Heart right ventricle (tissue), 16 donors: ENCODE data around the gene TXNRD2. TPM values are rescaled to one million over a fixed set of nuclear protein-coding genes. Genes with fewer than 3 reads are reported as not detected.
A peak's percentile ranks its signal among the peaks of the same experiment; 100 is the strongest.
"Not testable (repeated sequence)": the region's sequence is repeated elsewhere in the genome, so short reads cannot be mapped to it uniquely, and the experiment has no call there.

Source experiments
- ATAC-seq, 8 donors: fragments of 200-7000 bp; cut with Tn5 transposase; one replicate each; pipeline ENCODE4 v1.9.1; 2020; ENCODE audit warnings: mild to moderate bottlenecking in 8 of 8, moderate library complexity in 8 of 8, moderate number of reproducible peaks in 1 of 8
- DNase-seq, 2 donors: peaks; one replicate each; pipeline ENCODE4 v3.0.0-alpha.2; 2020
- H3K27ac ChIP-seq, 10 donors: fragments of 200-600 bp; sonication (generic) in 2 of 10; one replicate each; pipeline versions ENCODE4 v1.5.0 to v1.8.0; 2020 to 2022; ENCODE audit warnings: mild to moderate bottlenecking in 3 of 10
- H3K27me3 ChIP-seq, 7 donors: fragments of 200-600 bp; one replicate each; pipeline ENCODE4 v1.8.0; 2021 to 2022; ENCODE audit warnings: mild to moderate bottlenecking in 2 of 7
- H3K36me3 ChIP-seq, 9 donors: fragments of 200-600 bp; sonication (generic) in 1 of 9; one replicate each; pipeline versions ENCODE4 v1.5.0 to v1.8.0; 2020 to 2022; ENCODE audit warnings: mild to moderate bottlenecking in 2 of 9
- H3K4me1 ChIP-seq, 9 donors: fragments of 200-600 bp; sonication (generic) in 1 of 9; one replicate each; pipeline versions ENCODE4 v1.5.0 to v1.8.0; 2020 to 2022; ENCODE audit warnings: mild to moderate bottlenecking in 4 of 9
- H3K4me3 ChIP-seq, 10 donors: fragments of 200-600 bp; sonication (generic) in 2 of 10; one replicate each; pipeline versions ENCODE4 v1.5.0 to v1.8.0; 2020 to 2022; ENCODE audit warnings: mild to moderate bottlenecking in 7 of 10, moderate library complexity in 2 of 10
- H3K9me3 ChIP-seq, 11 donors: fragments of 200-600 bp in 10 of 11; sonication (generic) in 2 of 11; one replicate each; pipeline versions ENCODE4 v1.5.0 to v1.8.0; 2013 to 2022; ENCODE audit warnings: mild to moderate bottlenecking in 2 of 11, control low read depth in 1 of 11, moderate library complexity in 1 of 11
- CTCF ChIP-seq, 9 donors: fragments of 200-600 bp; sonication (generic) in 2 of 9; IDR thresholded peaks; one replicate each; pipeline versions ENCODE4 v1.5.0 to v1.8.0; 2021 to 2022; ENCODE audit warnings: antibody characterized with exemption in 9 of 9, mild to moderate bottlenecking in 5 of 9, moderate library complexity in 1 of 9
- WGBS, 2 donors: extraction: QIAGEN DNeasy Blood & Tissue Kit; methylation state at CpG; one replicate each; pipeline ENCODE4 v1.1.7; 2013; ENCODE audit warnings: inconsistent platforms in 1 of 2; 5-methylcytosine and 5-hydroxymethylcytosine counted together
- intact Hi-C, 10 donors: fragments of 100-400 bp; cut with DNase I; formaldehyde crosslinking; loops; one replicate each; pipeline versions ENCODE4 v1.11.1 to v1.14.2; 2022
- polyA plus RNA-seq, 2 donors: library from polyadenylated mRNA; stranded (reverse); fragments of 200-250 nt; gene quantifications; one replicate each; pipeline ENCODE4 v1.2.3, GENCODE V29; 2013
- total RNA-seq, 10 donors: library from RNA; stranded (reverse); fragmentation: NEBNext Ultra II Directional in 3 of 10; extraction: Animal tissue kit (Norgen Biotek cat#: 25700) in 3 of 10; gene quantifications; one replicate each; pipeline versions ENCODE4 v1.2.1 to v1.2.4, GENCODE V29; 2021 to 2023
- donor health status: Arrhythmogenic right ventricular cardiomyopathy.
- donor health status: ischemic (EF 13 %, LVEDD 7.1; RV severe dilation, severe dysfunction).
- donor health status: healthy with polysubstance abuse.
- donor health status: DM: no; HTN: yes; CAD: no.
- donor health status: DM: no; HTN: no; CAD: no.
- donor health status: ischemic (EF 25% LVEDD 6.9; RV normal size, moderate dysfunction).
- donor health status: ischemic (EF 25% LVEDD 5.7; RV mildly dilated, moderate dysfunction).
- donor health status: healthy.
- donor health status: DM: yes; HTN: yes; CAD: no.
- donor health status: Ischemic cardiomyopathy.
- donor health status: ischemic (EF 35%, LVEDD 5.7; RV mildly dilated, moderate dysfunction).
- donor health status: nonischemic (EF 11% LVEDD 7.7; RV severe dilation, severe dysfunction).
- donor health status: DM: yes; HTN: yes; CAD: no.
- donor health status: PGD.
- donor health status: ischemic (EF 29% LVEDD 5.4; RV normal size, mild dysfunction).
- donor health status: nonischemic (EF 23%, LVEDD 6.1; RV moderate dilation, normal function).

The TXNRD2 gene
- total and polyA plus RNA-seq, 12 donors = 25.8 to 103 (median 35.0) TPM

- H3K27me3 ChIP-seq = no peaks in the 10 kb centered on the region
- H3K36me3 ChIP-seq = peaks cover 0 to 11% (median 0%) of the 10 kb centered on the region in 9 donors
- DNase-seq = no peak
- no peak overlapping the region for H3K4me3 ChIP-seq
- no peak for TF ChIP-seq CTCF (IDR thresholded peaks at IDR 0.05)
- 93 to 96% methylated on average over 16 of the region's 16 CpGs for WGBS, 2 donors
- peaks cover 6 to 45% (median 17%) of the 10 kb centered on the region in 9 donors for H3K4me1 ChIP-seq
- H3K9me3 ChIP-seq = peaks cover 0 to 15% (median 0%) of the 10 kb centered on the region in 11 donors
- ATAC-seq = no peak
- intact Hi-C loops = no loop called here
- H3K27ac ChIP-seq = no peak overlapping the region
Measured at GRCh38 chr22:19937616-19938473, 3.8 kb downstream of the TXNRD2 start.

- no peak overlapping the region for H3K27ac ChIP-seq
- intact Hi-C loops = no loop called here
- peaks cover 4 to 40% (median 9%) of the 10 kb centered on the region in 9 donors for H3K4me1 ChIP-seq
- H3K9me3 ChIP-seq = peaks cover 0 to 15% (median 0%) of the 10 kb centered on the region in 11 donors
- DNase-seq (no peak), ATAC-seq (no peak)
- no peak overlapping the region for H3K4me3 ChIP-seq
- no peak for TF ChIP-seq CTCF (IDR thresholded peaks at IDR 0.05)
- 75 to 85% methylated on average over 7 of the region's 7 CpGs for WGBS, 2 donors
- H3K27me3 ChIP-seq = no peaks in the 10 kb centered on the region
- peaks cover 0 to 11% (median 0%) of the 10 kb centered on the region in 9 donors for H3K36me3 ChIP-seq
Measured at GRCh38 chr22:19936513-19936912, 5.1 kb downstream of the TXNRD2 start.

GRCh38 chr22:19935123-19935718 is 6.4 kb downstream of the TXNRD2 start:
- H3K27me3 ChIP-seq, H3K4me3 ChIP-seq, ATAC-seq, intact Hi-C loops, H3K27ac ChIP-seq, DNase-seq: not testable (repeated sequence)
- 93% methylated on average over 11 of the region's 11 CpGs for WGBS, 2 donors
- Histone ChIP-seq H3K9me3 (peaks cover 0 to 15% (median 0%) of the 10 kb centered on the region in 11 donors), H3K36me3 (peaks cover 0 to 21% (median 0%) of the 10 kb centered on the region in 9 donors), H3K4me1 (peaks cover 0 to 30% (median 0%) of the 10 kb centered on the region in 9 donors)

- DNase-seq (no peak), ATAC-seq (peak in 1 of 8 donors; percentile 24)
- no peak overlapping the region for H3K27ac ChIP-seq
- TF ChIP-seq CTCF (IDR thresholded peaks at IDR 0.05) = no peak
- H3K9me3 ChIP-seq = peaks cover 0 to 15% (median 0%) of the 10 kb centered on the region in 11 donors
- H3K36me3 ChIP-seq = peaks cover 0 to 25% (median 0%) of the 10 kb centered on the region in 9 donors
- H3K27me3 ChIP-seq = no peaks in the 10 kb centered on the region
- intact Hi-C loops = no loop called here
- H3K4me1 ChIP-seq = peaks cover 0 to 23% (median 0%) of the 10 kb centered on the region in 9 donors
- H3K4me3 ChIP-seq = no peak overlapping the region
- WGBS, 2 donors = 84 to 87% methylated on average over 9 of the region's 9 CpGs
Measured at GRCh38 chr22:19933341-19934241, 8.0 kb downstream of the TXNRD2 start.
